ENCODE data around the gene THEMIS.
"Not testable (repeated sequence)": the region's sequence is repeated elsewhere in the genome, so short reads cannot be mapped to it uniquely, and the experiment has no call there.

THEMIS gene, protein sequence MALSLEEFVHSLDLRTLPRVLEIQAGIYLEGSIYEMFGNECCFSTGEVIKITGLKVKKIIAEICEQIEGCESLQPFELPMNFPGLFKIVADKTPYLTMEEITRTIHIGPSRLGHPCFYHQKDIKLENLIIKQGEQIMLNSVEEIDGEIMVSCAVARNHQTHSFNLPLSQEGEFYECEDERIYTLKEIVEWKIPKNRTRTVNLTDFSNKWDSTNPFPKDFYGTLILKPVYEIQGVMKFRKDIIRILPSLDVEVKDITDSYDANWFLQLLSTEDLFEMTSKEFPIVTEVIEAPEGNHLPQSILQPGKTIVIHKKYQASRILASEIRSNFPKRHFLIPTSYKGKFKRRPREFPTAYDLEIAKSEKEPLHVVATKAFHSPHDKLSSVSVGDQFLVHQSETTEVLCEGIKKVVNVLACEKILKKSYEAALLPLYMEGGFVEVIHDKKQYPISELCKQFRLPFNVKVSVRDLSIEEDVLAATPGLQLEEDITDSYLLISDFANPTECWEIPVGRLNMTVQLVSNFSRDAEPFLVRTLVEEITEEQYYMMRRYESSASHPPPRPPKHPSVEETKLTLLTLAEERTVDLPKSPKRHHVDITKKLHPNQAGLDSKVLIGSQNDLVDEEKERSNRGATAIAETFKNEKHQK

DNA sequence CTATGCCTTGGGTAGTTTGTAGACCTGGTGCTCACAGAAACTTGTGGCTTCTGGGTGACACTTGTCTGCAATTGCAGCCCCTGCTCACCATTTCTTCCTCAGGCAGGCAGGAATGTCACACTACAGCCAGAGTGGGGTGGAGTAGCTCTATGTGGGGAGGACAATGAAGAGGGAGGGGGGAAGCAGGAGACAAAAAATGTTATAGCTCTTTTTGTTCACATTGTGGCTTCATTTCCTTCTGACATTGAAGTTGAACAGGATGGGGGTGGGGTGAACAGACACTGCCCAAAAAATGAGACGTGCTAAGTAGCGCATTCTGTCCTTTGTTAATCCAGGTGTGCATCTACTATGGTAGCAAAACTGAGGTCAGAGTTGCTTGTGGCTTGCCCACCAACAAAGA is at the start of gene THEMIS:
THEMIS (minus strand) TSS at position 124 of the 400 bp plus-strand sequence. CDS start 126 bp downstream, outside the sequence.
- DNase-seq = no peak

DNA sequence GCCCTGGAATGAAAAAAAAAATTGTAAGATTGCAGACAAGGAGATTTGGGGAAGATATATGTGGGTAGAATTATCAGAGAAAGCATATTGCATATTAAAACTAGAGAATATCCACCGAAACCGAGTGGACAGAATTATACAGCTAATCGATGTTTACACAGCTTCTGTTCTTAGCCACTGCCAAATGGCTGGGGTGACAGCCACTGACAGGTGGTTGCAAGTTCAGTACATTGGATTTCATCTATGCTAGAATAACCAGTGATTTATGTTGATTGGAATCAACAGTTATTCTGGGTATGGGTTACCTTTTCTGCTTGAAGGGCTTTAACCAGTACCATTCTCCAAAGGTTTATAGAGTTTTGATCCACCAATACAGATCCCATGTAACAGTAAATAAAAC is 48.4 kb upstream of the THEMIS start:
- no peak for DNase-seq

DNA sequence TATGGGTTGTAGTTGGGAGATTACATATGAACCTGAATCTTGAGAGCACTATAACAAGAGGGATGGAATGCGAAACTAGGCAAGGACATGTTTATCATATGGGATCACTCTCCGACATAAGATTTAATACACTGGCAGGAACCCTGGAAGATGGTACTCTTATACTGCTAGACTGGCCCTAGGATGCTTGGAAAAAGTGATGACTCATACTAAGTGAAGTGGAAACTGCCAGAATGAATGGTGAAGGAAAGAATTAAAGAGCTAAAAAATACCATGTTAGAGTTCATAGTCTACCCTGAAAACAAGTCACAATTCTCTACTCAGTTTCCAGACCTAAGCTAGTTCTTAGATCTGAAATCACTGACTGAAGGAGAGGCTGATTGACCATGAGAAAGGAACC is 45.5 kb upstream of the THEMIS start:
- DNase-seq = no peak

DNA sequence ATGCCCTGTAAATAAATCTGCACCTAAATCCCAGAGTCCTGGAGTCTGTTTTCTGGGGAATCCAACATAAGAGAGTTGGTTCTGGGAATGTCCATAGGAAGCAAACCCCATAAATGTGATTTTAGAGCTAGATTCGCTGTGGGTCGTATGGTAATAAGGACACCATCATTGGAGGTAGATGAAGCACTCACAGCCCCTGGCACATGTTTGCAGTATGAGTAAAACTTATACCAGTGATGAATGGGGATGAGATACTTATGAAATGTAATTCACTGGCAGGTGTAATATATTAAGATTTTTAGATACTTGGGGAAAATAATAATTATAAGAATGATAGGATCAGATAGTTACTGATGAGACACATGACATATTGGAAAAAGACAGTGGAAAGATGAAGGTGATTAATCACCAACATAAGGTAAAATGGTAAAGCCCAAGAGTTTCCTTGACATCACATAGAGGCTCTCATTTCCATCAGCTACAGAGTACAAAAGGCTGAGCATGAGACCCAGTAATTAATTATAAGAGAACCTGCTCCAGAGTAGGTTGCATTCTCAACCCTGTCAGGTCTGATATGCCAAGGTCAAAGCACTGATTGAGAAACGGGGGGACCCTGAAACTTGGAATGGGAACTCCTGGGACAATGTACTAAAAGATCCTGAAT is 44.7 kb upstream of the THEMIS start:
- DNase-seq = no peak

DNA sequence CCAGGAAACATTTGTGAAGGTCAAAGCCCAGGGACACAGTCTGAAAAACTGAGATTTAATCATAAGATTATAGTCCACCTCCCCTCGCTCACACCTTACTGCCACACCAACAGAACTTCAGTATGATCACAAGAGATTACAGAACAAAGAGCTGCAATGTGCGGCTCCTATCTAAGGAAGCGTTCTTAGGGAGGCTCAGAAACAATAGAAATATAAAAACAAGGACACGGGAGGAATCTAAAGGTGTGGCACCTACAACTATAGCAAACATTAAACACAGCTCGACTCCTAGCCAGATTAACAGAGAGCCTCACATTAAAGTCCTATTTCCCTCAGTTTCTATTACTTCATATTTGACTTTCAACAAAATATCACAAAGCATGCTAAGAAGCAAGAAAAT is 40.4 kb upstream of the THEMIS start:
- DNase-seq = no peak

DNA sequence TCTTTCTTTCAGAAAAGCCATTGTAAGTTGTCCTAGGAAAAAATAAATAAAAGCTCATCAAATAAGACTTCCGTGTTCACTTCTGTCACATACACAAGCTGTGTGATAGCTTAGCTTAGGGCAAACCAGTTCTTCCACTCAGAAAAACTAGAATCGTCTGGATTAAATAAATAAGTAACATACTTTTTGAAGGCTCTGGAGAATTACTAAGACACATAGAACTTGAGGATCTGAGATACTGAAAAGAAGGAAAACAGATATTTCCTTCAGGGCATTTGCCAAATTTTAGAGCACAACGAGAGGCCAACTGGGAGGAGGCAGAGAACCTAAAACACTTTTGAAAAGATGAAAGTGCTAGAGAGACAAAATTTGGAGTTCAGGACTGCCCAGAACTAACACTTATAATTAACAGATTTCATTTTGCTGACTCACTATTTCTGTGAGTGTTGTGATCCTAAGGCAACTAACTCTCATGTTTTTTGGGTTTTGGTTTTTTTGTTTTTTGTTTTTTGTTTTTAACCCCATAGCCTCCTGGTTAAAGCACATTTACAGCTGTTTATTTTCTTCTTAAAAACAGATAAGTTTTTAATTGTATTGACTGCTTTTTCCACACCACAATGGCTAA is 38.7 kb upstream of the THEMIS start:
- no peak for DNase-seq

DNA sequence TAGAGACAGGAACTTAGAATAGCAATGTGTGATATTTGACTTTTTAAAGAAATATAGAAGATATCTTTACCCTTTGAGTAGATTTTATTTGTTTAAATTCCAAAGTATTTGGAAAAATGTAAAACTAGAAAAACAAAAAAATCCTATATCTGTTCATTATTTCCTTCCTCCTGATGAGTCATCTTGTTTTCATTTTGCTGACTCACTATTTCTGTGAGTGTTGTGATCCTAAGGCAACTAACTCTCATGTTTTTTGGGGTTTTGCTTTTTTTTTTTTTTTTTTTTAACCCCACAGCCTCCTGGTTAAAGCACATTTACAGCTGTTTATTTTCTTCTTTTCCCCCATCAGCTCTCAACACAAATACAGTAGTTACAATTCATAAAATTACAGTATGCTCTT is 37.8 kb upstream of the THEMIS start:
- no peak for DNase-seq

DNA sequence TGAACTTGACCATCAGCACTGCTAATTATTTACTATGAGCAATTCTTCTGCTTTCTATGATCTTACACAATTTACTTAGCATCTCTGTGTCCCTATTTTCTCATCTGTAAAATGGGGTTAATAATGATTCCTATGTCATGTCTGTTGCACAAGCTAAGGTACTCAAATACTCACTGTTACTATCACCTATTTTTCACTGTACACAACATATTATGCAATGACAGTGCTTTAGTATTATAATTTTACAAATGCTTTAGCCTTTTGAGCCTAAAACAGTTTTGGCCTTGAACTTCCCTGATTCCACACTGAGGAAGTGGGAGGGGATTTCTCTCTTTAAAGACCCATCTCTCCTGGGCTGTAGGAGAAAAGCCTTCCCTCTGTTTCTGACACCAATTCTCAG is 36.9 kb upstream of the THEMIS start:
- DNase-seq = no peak

DNA sequence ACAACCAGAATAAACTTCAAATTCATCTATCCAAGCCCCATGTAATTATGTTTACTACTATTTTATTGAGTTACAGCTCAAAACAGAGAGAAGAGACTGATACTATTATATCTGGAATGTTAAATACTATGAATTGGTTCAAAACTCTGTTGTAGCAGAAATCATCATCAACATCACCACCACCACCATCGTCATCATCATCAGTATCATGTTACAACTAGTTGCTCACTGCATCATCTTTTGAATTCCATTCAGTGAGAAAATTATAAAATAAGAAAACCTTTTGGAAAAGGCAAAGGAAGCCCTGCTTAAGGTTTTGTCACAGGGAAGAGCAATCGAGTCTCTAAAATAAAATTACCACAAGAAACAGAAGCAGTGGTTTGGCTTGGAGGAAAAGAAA is 36.2 kb upstream of the THEMIS start:
- no peak for DNase-seq

DNA sequence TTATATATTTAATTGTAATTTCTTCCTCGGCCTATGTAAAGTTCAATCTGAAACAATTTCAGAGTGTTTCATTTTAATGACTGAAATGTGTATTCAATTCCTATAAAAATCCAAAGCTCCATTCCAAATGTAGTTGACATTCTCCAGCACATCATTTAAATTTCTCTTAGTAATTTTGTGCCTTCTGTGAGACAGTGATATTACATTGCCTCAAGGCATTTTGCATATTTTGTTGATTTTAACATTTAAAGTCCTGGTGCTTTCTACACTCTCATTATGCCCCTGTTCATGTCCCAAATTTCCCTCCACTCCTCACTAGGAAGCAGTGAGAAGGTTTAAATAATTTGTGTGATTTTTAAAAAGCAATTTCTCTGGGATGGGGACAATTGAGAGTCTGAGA is 34.1 kb upstream of the THEMIS start:
- no peak for DNase-seq

DNA sequence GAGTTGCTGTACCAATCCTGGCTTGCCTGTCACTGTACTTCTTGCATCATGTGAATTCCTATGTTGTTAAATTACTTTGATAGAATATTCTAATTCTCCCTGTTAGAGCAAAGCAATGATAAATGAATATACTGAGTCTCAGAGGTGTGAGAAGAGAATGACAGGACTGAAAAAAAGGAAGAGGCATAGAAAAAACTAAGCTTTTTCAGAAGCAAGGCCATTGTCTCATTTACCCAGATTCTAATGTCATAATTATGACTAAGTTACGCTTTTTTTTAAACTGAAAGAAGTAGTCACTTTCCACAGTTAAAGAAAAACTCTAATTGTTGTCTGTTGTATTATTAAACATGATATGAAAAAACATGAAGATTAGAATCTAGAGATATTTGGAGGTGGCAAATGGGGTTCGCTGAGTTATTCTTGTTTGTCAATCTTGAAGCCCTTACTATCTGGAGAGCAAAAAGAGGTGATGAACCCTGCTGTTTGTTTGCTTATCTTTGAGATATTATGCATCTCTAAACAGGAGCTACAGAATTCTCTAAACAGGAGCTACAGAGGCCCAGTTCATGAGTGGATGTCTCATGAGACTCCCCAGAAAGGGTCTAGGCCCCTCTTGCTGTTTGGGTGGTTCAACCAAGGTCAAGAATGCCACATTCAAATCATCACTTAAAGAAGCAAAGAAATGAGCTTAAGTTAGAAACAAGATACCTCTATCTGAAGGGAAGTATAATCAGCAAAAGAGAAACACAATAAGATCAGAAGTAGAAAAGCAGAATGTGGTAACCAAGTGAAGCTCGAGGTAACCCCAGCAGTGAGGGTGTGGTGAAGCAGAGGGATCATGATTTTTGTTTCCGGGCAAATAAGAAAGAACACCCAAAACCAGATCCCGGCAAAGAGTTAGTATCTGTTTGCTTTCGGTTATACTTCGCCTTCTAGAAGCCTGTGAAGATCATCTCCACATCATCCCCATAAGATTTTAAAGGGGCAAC is 33.3 kb upstream of the THEMIS start:
- no peak for DNase-seq

DNA sequence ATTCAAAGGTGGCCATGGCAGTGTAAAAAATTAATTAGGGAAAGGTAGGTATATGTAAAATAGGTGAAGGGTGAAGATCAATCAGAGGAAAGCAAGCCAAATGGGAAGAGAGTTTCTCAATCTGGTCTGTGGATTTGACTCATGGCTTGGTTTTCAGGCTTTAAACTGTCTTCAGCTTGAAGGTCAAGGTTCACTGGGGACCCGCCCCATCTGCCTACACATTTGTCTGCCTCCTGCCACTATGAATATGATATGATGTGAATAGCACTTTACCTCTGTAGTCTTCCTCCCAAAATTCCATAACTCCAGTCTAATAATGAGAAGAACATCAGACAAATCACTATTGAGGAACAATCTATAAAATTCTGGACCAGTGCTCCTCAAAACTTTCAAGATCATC is 32.3 kb upstream of the THEMIS start:
- no peak for DNase-seq

DNA sequence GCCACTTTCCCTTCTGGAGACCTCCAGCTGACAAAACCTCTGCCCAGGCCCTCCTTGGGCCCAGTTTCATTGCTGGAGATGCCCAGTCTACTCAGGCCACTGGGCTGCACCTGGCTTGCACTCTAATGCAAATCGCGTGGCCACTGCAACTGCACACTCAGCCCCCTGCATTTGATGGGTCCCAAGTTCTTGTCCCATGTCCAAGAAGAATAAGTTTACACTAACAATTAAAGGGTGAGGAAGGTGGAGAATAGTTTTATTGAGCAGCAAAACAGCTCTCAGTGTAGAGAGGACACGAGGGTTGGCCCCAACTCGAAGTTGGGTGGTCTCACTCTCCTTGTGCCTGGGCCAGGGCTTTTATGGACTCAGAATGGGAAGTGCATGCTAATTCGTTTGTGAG is 31.9 kb upstream of the THEMIS start:
- DNase-seq = no peak

DNA sequence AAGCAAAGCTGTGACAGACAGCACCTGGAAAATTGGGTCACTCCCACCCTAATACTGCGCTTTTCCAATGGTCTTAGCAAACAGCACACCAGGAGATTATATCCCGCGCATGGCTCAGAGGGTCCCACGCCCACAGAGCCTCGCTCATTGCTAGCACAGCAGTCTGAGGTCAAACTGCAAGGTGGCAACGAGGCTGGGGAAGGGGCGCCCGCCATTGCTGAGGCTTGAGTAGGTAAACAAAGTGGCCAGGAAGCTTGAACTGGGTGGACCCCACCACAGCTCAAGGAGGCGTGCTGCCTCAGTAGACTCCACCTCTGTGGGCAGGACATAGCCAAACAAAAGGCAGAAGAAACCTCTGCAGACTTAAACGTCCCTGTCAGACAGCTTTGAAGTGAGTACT is 25.6 kb upstream of the THEMIS start:
- not testable (repeated sequence) for DNase-seq

DNA sequence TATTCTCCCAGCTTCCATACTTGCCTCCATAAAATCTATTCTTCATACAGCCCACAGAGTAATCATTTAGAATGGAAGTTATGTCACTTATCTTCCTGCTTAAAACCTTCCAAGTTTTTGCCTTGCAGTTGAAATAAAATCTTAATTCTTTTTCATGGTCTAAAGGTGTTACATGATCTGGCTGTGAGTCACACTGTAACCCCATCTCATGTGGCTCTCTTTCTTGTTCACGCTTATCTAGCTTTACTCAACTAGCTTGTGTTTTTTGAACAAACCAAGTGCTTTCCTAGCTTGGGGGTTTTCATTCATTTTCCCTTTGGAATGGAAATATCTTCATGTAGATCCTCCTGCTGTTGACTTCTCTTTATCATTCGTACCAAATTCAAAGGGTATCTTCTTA is 23.6 kb upstream of the THEMIS start:
- no peak for DNase-seq

DNA sequence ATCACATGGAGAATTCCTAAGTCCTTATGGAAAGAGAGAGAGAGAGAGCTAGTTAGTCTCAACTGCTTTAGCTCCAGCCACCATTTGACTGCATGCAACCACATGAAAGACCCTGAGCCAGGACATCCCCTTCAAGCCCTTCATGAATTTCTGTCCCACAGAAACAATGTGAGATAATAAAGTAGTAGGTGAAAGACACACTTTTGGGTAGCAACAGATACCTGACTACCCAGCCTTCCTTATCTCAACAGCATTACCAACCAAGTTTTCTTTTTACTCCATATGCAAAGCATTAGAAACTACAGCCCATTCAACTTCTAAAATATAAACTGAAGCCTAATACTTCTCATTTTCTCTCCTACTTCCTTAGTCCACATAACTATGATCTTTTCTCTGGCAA is 23.2 kb upstream of the THEMIS start:
- no peak for DNase-seq

DNA sequence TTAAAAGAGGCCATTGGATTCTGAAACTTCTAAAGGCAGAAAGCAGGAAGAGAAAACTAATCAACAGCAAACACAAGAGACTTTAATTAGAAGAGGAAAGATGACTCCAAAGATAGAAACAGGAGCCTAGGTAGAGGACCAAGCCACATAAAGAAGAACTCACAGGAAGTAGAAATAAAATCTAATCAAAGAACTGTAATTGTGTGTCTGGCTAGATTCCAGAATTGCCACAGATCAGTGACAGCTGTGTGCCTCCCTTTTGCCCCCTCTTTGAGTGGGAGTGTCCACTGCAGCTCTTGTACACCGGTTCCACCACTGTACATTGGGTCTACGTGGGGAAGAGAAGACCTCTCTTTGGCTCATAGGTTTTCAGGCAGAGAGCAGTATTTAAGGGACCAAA is 22.3 kb upstream of the THEMIS start:
- no peak for DNase-seq

DNA sequence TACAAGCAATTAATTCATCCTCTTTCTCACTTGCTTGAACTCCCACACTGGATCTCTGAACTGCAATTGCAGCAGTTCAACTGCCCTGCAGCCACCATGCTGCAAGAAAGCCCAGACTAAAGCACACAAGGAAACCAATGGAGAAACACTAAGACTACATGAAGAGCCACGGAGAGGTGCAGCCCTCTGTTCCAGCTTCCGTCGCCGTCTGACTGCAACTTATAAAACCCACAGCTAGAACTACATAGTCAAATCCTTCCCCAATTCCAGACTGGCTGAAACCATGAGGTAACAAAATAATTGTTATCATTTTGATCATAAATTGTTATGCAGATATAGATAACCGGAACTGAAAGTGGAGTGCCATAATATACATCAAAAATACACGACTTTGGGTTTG is 21.1 kb upstream of the THEMIS start:
- DNase-seq = no peak

DNA sequence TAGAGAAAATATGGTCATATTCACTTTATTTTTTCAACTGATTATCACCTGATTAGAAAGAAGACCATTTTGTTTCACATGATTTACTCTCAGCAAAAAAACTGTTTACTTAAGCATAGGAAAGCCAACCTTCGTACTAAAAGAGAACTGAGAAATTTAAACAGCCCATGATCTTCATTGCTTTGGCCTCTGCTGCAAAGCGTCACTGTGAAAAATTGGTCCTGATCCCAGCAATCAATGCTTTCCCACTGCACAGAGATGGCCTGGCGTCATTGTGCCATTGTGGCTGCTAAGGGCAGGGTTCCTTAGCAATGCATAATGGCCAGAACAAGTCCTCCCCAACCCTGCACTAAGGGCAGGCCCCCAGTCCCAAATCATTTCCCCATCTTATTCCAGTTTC is 19.9 kb upstream of the THEMIS start:
- DNase-seq = no peak

DNA sequence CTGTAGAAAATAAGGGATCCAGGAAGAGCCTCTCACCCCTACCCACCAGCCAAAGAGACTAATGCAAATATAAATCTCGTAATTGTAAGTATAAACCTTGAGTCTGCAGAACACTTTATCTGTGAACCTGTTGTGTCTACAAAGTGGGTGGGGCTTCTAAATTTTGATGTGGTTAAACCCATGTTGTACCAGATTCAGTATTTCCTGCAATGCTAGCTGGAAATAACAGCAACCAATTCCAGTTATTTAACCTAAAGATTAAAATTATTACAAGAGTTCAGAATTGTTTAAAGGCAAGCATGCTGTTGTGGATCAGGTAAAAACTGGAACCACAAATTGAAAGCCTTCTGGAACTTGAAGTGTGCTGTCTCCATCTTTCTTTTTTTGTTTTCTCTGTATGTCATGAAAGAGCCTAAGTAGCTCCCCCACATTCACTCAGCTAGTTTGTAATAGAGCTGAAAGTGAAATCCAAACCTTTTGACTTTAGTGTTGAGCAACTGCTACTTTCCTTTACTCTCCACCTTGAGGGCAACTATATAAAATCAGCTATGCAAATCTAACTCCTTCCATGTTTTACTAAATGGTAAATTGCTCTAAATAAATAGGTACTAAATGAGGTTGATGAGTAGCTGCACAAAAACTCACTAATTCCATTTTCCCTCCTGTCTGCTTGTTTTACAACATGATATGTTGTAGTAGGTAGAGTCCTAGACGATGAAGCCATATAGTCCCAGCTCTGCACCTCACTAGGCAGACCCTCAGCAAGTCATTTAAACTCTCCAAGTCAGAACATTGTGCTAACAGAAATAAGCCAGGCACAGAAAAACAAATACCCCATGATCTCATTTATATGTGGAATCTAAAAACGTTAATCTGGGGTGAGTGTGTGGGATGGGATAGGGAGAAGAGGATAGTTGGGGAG is 17.9 kb upstream of the THEMIS start:
- no peak for DNase-seq

DNA sequence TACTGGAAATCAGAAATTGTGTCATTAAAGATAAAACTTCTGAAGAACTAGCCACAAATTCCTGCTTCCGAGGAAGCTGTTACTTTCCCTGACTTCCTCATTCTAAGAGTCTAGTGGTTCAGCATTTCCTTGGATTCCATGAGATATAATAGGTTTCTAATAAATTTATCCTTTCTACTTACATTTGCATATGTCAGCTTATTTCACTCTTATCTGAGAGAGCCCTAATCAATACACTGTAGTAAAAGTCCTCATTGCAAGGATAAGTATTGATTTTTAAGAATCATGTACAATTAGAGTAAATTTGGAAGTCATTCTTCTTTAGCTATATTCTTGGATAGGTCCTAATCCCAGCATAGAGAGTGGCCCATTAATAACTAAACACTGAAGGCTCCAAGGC is 16.9 kb upstream of the THEMIS start:
- DNase-seq = no peak
